Hepatocyte (in vitro differentiated cells): Measurements from ENCODE around the gene ZNF536. TPM values are rescaled to one million over a fixed set of nuclear protein-coding genes. Genes with fewer than 3 reads are reported as not detected.

Experiments
- DNase-seq: peaks from one replicate; pipeline ENCODE4 v3.0.0-alpha.2; 2016; ENCODE audit warnings: low spot score
- H2AFZ ChIP-seq: fragments of 200-600 bp; sonication (generic); 2 replicates; pipeline ENCODE4 v1.6.0; 2016; ENCODE audit warnings: antibody characterized with exemption, mild to moderate bottlenecking
- H3K27ac ChIP-seq: fragments of 200-600 bp; sonication (generic); 2 replicates; pipeline ENCODE4 v1.5.1; 2016; ENCODE audit warnings: mild to moderate bottlenecking
- H3K27me3 ChIP-seq: fragments of 200-600 bp; sonication (generic); 2 replicates; pipeline ENCODE4 v1.6.1; 2016
- H3K36me3 ChIP-seq: fragments of 200-600 bp; sonication (generic); replicated peaks from 2 replicates; pipeline ENCODE4 v1.5.1; 2016; ENCODE audit warnings: low read depth; ENCODE audit not compliant: insufficient read depth
- H3K4me1 ChIP-seq: fragments of 200-600 bp; sonication (generic); 2 replicates; pipeline ENCODE4 v1.5.1; 2016; ENCODE audit warnings: mild to moderate bottlenecking, moderate library complexity; ENCODE audit not compliant: insufficient read depth
- H3K4me2 ChIP-seq: fragments of 200-600 bp; sonication (generic); 2 replicates; pipeline ENCODE4 v1.6.0; 2016
- H3K4me3 ChIP-seq: fragments of 200-600 bp; sonication (generic); 2 replicates; pipeline ENCODE4 v1.5.1; 2016; ENCODE audit warnings: mild to moderate bottlenecking
- H3K79me2 ChIP-seq: fragments of 200-600 bp; sonication (generic); 2 replicates; pipeline ENCODE4 v1.6.0; 2017; ENCODE audit warnings: mild to moderate bottlenecking
- H3K9me2 ChIP-seq: fragments of 200-600 bp; sonication (generic); replicated peaks from 2 replicates; pipeline ENCODE4 v1.6.0; 2017; ENCODE audit warnings: mild to moderate bottlenecking; ENCODE audit not compliant: insufficient read depth
- H3K9me3 ChIP-seq: fragments of 200-600 bp; sonication (generic); 2 replicates; pipeline ENCODE4 v1.5.1; 2016; ENCODE audit warnings: low read depth, mild to moderate bottlenecking
- H4K20me1 ChIP-seq: fragments of 200-600 bp; sonication (generic); 2 replicates; pipeline ENCODE4 v1.6.0; 2016; ENCODE audit warnings: mild to moderate bottlenecking; ENCODE audit not compliant: insufficient read depth, poor library complexity, severe bottlenecking
- EZH2 ChIP-seq: fragments of 200-600 bp; sonication (generic); IDR thresholded peaks from 2 replicates; pipeline ENCODE4 v1.6.1; 2016; ENCODE audit warnings: antibody characterized with exemption, mild to moderate bottlenecking, borderline replicate concordance
- EZH2phosphoT487 ChIP-seq: fragments of 200-600 bp; sonication (generic); IDR thresholded peaks from one replicate; pipeline ENCODE4 v1.6.1; 2018; ENCODE audit warnings: antibody characterized with exemption, mild to moderate bottlenecking, low read depth, moderate library complexity; ENCODE audit not compliant: unreplicated experiment, severe bottlenecking
- WGBS: methylation state at CpG from one replicate; pipeline ENCODE4 v1.1.6; 2016; ENCODE audit warnings: low lambda C conversion rate; ENCODE audit errors: missing lambda C conversion rate; 5-methylcytosine and 5-hydroxymethylcytosine counted together
- polyA plus RNA-seq: library from polyadenylated mRNA; unstranded; fragments of >200 nt; fragmentation: Nextera tagmentation; extraction: Ambion mirVana; gene quantifications from 2 replicates; pipeline ENCODE4 v1.2.1, GENCODE V29; 2016
- total RNA-seq: library from RNA; depleted of rRNA; stranded (reverse); fragments of >200 nt; gene quantifications from 2 replicates; pipeline ENCODE4 v1.2.3, GENCODE V29; 2014
- TF ChIP-seq, protein P1 (sequence below): fragments of 200-600 bp; sonication (generic); IDR thresholded peaks from 2 replicates; pipeline ENCODE4 v1.5.1; 2016; ENCODE audit warnings: antibody characterized with exemption, mild to moderate bottlenecking; ENCODE audit not compliant: poor library complexity

ZNF536 gene
- total and polyA plus RNA-seq, 2 experiments from 2014 or later, result 4.1 to 7.5 TPM

DNA sequence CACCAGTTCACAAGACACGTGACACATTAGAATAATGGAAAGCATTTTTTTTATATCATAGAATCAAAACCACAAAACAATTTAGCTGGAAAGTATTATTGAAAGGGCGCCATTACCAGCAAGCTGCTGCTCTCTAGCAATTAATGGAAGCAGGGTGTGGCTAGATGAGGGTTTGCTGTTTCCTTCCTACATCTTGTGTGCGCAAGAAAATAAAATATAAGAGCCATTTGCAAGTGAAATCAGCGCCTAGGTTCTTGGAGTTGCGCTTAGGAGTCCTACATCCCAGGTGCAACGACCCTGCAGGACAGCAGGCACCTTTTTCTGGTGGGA lies 140.9 kb downstream of the ZNF536 start:
- Histone ChIP-seq H3K9me3 (no peaks in the 10 kb centered on the region), H3K4me2 (no peak overlapping the region), H3K4me1 (peaks cover 9% of the 10 kb centered on the region), H3K9me2 (no peaks in the 10 kb centered on the region), H3K36me3 (no peaks in the 10 kb centered on the region), H3K27ac (no peak overlapping the region), H4K20me1 (no peaks in the 10 kb centered on the region), H3K27me3 (no peaks in the 10 kb centered on the region), H3K4me3 (no peak overlapping the region), H3K79me2 (no peaks in the 10 kb centered on the region), H2AFZ (no peak overlapping the region)
- TF ChIP-seq, protein P1, sequence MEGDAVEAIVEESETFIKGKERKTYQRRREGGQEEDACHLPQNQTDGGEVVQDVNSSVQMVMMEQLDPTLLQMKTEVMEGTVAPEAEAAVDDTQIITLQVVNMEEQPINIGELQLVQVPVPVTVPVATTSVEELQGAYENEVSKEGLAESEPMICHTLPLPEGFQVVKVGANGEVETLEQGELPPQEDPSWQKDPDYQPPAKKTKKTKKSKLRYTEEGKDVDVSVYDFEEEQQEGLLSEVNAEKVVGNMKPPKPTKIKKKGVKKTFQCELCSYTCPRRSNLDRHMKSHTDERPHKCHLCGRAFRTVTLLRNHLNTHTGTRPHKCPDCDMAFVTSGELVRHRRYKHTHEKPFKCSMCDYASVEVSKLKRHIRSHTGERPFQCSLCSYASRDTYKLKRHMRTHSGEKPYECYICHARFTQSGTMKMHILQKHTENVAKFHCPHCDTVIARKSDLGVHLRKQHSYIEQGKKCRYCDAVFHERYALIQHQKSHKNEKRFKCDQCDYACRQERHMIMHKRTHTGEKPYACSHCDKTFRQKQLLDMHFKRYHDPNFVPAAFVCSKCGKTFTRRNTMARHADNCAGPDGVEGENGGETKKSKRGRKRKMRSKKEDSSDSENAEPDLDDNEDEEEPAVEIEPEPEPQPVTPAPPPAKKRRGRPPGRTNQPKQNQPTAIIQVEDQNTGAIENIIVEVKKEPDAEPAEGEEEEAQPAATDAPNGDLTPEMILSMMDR, result no peak
- TF ChIP-seq EZH2phosphoT487 (no peak), EZH2 (no peak)
- no peak for DNase-seq
- WGBS, result 87% methylated on average over 6 of the region's 6 CpGs

DNA sequence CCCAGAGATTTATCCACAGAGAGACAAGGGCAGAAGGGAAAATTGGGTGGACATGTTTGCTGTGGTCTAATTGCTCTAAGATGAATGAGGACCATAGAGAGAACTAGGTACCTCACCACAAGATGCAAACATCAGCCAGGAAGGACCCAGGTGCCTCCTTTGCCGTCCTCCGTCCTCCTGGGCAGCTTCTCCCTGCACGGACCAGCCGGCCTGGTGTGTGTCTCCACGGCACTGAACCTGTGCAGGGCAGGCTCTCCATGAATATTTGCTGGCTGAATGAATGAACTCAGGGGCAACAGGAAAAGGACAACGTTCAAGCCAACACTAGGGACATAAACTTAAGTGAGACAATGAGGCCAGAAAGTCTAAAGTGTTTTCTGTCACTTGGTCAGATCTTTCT lies 143.9 kb downstream of the ZNF536 start:
- Histone ChIP-seq H3K9me2 (no peaks in the 10 kb centered on the region), H3K4me1 (peaks cover 9% of the 10 kb centered on the region), H3K9me3 (no peaks in the 10 kb centered on the region), H3K79me2 (no peaks in the 10 kb centered on the region), H2AFZ (no peak overlapping the region), H3K27me3 (no peaks in the 10 kb centered on the region), H3K4me2 (no peak overlapping the region), H3K36me3 (no peaks in the 10 kb centered on the region), H3K27ac (no peak overlapping the region), H4K20me1 (no peaks in the 10 kb centered on the region), H3K4me3 (no peak overlapping the region)
- TF ChIP-seq, protein P1, result no peak
- 93% methylated on average over 6 of the region's 6 CpGs for WGBS
- DNase-seq, result no peak

DNA sequence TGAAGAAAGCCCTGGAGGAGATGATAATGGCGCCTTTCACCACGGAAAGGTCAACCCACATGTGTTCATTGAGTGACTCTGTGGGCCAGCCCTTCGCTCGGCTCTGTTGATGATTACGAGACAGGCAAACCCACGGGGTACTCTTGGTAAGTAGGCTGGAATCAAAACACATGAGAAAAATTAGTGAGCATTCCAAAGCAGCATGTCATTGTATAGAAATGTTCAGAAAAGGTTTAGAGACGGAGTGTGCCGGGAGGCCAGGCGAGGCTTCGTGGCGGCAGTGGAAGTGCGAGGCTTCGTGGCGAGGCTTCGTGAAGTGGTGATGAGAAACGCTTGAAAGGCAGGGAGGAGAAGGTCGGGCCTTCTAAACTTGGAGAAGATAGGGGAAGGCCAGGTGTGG lies 144.3 kb downstream of the ZNF536 start:
- Histone ChIP-seq H2AFZ (no peak overlapping the region), H3K9me2 (no peaks in the 10 kb centered on the region), H3K4me3 (no peak overlapping the region), H3K36me3 (no peaks in the 10 kb centered on the region), H3K4me2 (no peak overlapping the region), H4K20me1 (no peaks in the 10 kb centered on the region), H3K27ac (no peak overlapping the region), H3K27me3 (no peaks in the 10 kb centered on the region), H3K4me1 (peaks cover 7% of the 10 kb centered on the region), H3K79me2 (no peaks in the 10 kb centered on the region), H3K9me3 (no peaks in the 10 kb centered on the region)
- TF ChIP-seq EZH2 (no peak), EZH2phosphoT487 (no peak)
- TF ChIP-seq, protein P1, result no peak
- 88% methylated on average over 17 of the region's 17 CpGs for WGBS
- no peak for DNase-seq

DNA sequence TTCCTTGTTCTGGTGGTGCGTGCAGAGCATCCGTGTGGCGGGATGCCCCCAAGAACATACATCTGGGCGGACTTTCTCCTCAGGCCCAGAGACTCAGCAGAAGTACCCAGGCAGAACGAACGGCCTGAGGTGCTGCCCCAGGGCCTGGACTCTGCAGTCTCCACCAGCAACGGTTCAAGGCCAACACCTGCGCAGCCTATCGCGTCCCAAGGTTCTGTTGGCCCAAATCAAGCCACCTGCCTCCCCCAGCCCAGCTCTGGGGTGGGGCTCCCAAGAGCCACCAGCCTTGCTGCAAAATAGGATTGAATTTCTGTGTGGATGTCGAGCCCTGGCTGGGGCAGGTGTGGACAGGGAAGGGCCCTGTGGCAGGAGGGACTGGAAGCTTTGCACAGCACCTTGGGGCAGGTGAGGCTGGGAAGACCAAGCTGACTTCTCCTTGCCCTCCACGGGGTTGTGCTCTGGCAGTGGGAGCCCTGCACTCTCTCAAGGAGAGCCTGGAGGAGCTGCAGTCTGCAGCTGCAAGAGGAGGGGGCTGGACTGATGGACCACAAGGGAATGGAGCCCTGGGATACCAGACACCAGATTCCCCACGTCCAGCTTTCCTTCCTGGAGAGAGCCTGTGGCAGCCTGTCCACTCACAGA lies 146.9 kb downstream of the ZNF536 start:
- no peak overlapping the region for H3K27ac ChIP-seq
- H3K27me3 ChIP-seq, result no peaks in the 10 kb centered on the region
- H4K20me1 ChIP-seq, result no peaks in the 10 kb centered on the region
- H3K4me1 ChIP-seq, result no peaks in the 10 kb centered on the region
- no peak overlapping the region for H3K4me3 ChIP-seq
- no peak for DNase-seq
- no peak overlapping the region for H3K4me2 ChIP-seq
- 91% methylated on average over 13 of the region's 13 CpGs for WGBS
- no peak overlapping the region for H2AFZ ChIP-seq
- TF ChIP-seq, protein P1, result no peak
- no peak for TF ChIP-seq EZH2
- no peak for TF ChIP-seq EZH2phosphoT487
- no peaks in the 10 kb centered on the region for H3K9me2 ChIP-seq
- H3K36me3 ChIP-seq, result no peaks in the 10 kb centered on the region
- H3K9me3 ChIP-seq, result no peaks in the 10 kb centered on the region
- no peaks in the 10 kb centered on the region for H3K79me2 ChIP-seq
